Astrocyte (in vitro differentiated cells and primary cell): ENCODE results near the gene XCL1. TPM values are rescaled to one million over a fixed set of nuclear protein-coding genes. Genes with fewer than 3 reads are reported as not detected.

Experiments used
- DNase-seq: peaks from one replicate; pipeline ENCODE4 v3.0.0-alpha.2; 2010; ENCODE audit warnings: low read depth
- FAIRE-seq: peaks from 2 replicates; lab custom pipeline; 2011; peaks lifted over from hg19 to GRCh38; lab: Jason Lieb, UNC
- H2AFZ ChIP-seq: 2 replicates; pipeline ENCODE4 v1.6.0; 2012; ENCODE audit warnings: low read depth, low read length, inconsistent platforms
- H3K27ac ChIP-seq: 2 replicates; pipeline ENCODE4 v1.5.1; 2011; ENCODE audit warnings: low read depth, low read length, inconsistent platforms
- H3K27me3 ChIP-seq: 2 replicates; pipeline ENCODE4 v1.6.0; 2011; ENCODE audit warnings: low read length, inconsistent platforms; ENCODE audit not compliant: insufficient read depth
- H3K36me3 ChIP-seq: 2 replicates; pipeline ENCODE4 v1.5.1; 2011; ENCODE audit warnings: low read length, inconsistent platforms; ENCODE audit not compliant: insufficient read depth
- H3K4me1 ChIP-seq: 2 replicates; pipeline ENCODE4 v1.5.1; 2011; ENCODE audit warnings: low read length, inconsistent platforms; ENCODE audit not compliant: insufficient read depth
- H3K4me2 ChIP-seq: 2 replicates; pipeline ENCODE4 v1.6.0; 2012; ENCODE audit warnings: low read length, inconsistent platforms
- H3K4me3 ChIP-seq: 2 replicates; pipeline ENCODE4 v1.5.1; 2011; ENCODE audit warnings: low read depth, mild to moderate bottlenecking, low read length, inconsistent platforms; ENCODE audit not compliant: insufficient read depth
- H3K79me2 ChIP-seq: 2 replicates; pipeline ENCODE4 v1.6.0; 2012; ENCODE audit warnings: mild to moderate bottlenecking, low read length, inconsistent platforms; ENCODE audit not compliant: insufficient read depth
- H3K9ac ChIP-seq: 2 replicates; pipeline ENCODE4 v1.6.0; 2012; ENCODE audit warnings: mild to moderate bottlenecking, low read length, inconsistent platforms
- H3K9me3 ChIP-seq: 2 replicates; pipeline ENCODE4 v1.5.1; 2012; ENCODE audit warnings: low read depth, mild to moderate bottlenecking, low read length, inconsistent platforms; ENCODE audit not compliant: insufficient read depth
- H4K20me1 ChIP-seq: 2 replicates; pipeline ENCODE4 v1.6.0; 2012; ENCODE audit warnings: low read length, inconsistent platforms; ENCODE audit not compliant: insufficient read depth
- H3K27ac Mint-ChIP-seq: one replicate; pipeline ENCODE4 v1.8.0; 2021; ENCODE audit warnings: mild to moderate bottlenecking, mixed read lengths; ENCODE audit not compliant: unreplicated experiment
- H3K27me3 Mint-ChIP-seq: one replicate; pipeline ENCODE4 v1.8.0; 2021; ENCODE audit warnings: low read depth, mixed read lengths; ENCODE audit not compliant: unreplicated experiment
- H3K36me3 Mint-ChIP-seq: one replicate; pipeline ENCODE4 v1.8.0; 2021; ENCODE audit warnings: low read depth, mixed read lengths; ENCODE audit not compliant: unreplicated experiment
- H3K4me1 Mint-ChIP-seq: one replicate; pipeline ENCODE4 v1.8.0; 2021; ENCODE audit warnings: low read depth, mixed read lengths; ENCODE audit not compliant: unreplicated experiment
- H3K4me3 Mint-ChIP-seq: one replicate; pipeline ENCODE4 v1.8.0; 2021; ENCODE audit warnings: mild to moderate bottlenecking, moderate library complexity, mixed read lengths; ENCODE audit not compliant: unreplicated experiment
- H3K9me3 Mint-ChIP-seq: one replicate; pipeline ENCODE4 v1.8.0; 2021; ENCODE audit warnings: mild to moderate bottlenecking, mixed read lengths; ENCODE audit not compliant: unreplicated experiment
- CTCF ChIP-seq: IDR thresholded peaks from 2 replicates; pipeline ENCODE4 v1.5.1; 2011; ENCODE audit warnings: low read depth, mild to moderate bottlenecking, inconsistent platforms, low read length, moderate library complexity; ENCODE audit not compliant: insufficient read depth
- total RNA-seq: library from RNA; stranded (reverse); gene quantifications from 2 replicates; pipeline ENCODE4 v1.2.1, GENCODE V29; 2021

Gene XCL1
- total RNA-seq, 1 donor from 2014 or later = not detected

DNA sequence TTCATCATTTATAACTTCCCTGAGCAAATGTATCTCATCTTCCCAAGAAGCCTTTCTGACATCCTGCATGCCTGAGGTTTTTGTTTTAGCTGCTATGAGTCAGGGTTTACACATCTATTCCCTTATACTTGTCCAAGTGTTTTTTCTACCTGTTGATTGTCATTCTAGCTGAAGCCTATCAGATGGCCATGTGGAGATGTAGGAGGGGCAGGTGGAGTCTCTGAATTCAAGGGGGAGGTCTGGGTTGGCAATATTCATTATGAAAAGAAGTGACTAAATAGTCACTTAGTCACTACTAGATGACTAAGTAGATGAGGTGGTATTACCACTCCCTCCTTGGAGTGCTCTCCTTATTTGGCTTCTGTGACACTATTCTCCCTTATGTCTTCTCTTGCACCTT, 52.4 kb downstream of the XCL1 start:
- no peak overlapping the region for H2AFZ ChIP-seq
- no peaks in the 10 kb centered on the region for H3K9me3 ChIP-seq
- H3K4me2 ChIP-seq = peak overlapping the region; percentile 31
- Mint-ChIP-seq H3K36me3 (no peaks in the 10 kb centered on the region), H3K9me3 (no peaks in the 10 kb centered on the region), H3K27ac (peak overlapping the region; percentile 41), H3K4me1 (peaks cover 17% of the 10 kb centered on the region), H3K4me3 (no peak overlapping the region), H3K27me3 (no peaks in the 10 kb centered on the region)
- FAIRE-seq (peak; percentile 77), DNase-seq (peak; percentile 97)
- H3K27me3 ChIP-seq = no peaks in the 10 kb centered on the region
- H3K4me3 ChIP-seq = no peak overlapping the region
- H4K20me1 ChIP-seq = no peaks in the 10 kb centered on the region
- peak overlapping the region; percentile 28 for H3K27ac ChIP-seq
- H3K36me3 ChIP-seq = no peaks in the 10 kb centered on the region
- no peak for TF ChIP-seq CTCF
- no peaks in the 10 kb centered on the region for H3K79me2 ChIP-seq
- peaks cover 5% of the 10 kb centered on the region for H3K4me1 ChIP-seq
- no peak overlapping the region for H3K9ac ChIP-seq

GRCh38 chr1:168629466-168629865, 53.1 kb downstream of the XCL1 start:
- Histone ChIP-seq H3K9ac (no peak overlapping the region), H4K20me1 (no peaks in the 10 kb centered on the region), H2AFZ (no peak overlapping the region), H3K4me2 (no peak overlapping the region), H3K4me3 (no peak overlapping the region), H3K4me1 (peaks cover 5% of the 10 kb centered on the region), H3K36me3 (no peaks in the 10 kb centered on the region), H3K79me2 (no peaks in the 10 kb centered on the region), H3K27ac (no peak overlapping the region), H3K27me3 (no peaks in the 10 kb centered on the region), H3K9me3 (no peaks in the 10 kb centered on the region)
- FAIRE-seq (peak; percentile 41), DNase-seq (no peak)
- no peak for TF ChIP-seq CTCF
- no peaks in the 10 kb centered on the region for H3K27me3 Mint-ChIP-seq
- no peak overlapping the region for H3K4me3 Mint-ChIP-seq
- H3K27ac Mint-ChIP-seq = peak overlapping the region; percentile 27
- H3K9me3 Mint-ChIP-seq = no peaks in the 10 kb centered on the region
- H3K36me3 Mint-ChIP-seq = no peaks in the 10 kb centered on the region
- H3K4me1 Mint-ChIP-seq = peaks cover 15% of the 10 kb centered on the region

Other genes with a start within 250 kb of the XCL1 start
- gene XCL2, start 32.6 kb upstream of the XCL1 start, total RNA-seq = not detected in 2 replicates
- gene DPT, start 152.6 kb downstream of the XCL1 start, total RNA-seq = not detected in 2 replicates